Caco-2 (cell line): ENCODE measurements around the gene COL4A2. TPM values are rescaled to one million over a fixed set of nuclear protein-coding genes. Genes with fewer than 3 reads are reported as not detected.

Experiments
- BruUV-seq: library from RNA; stranded (reverse); fragments of 400-500 nt; replicated peaks from 2 replicates; lab custom pipeline; 2021; lab: Mats Ljungman, UMichigan
- CTCF ChIA-PET: fragments of 300-600 bp; sonication (Branson Sonifier 250); formaldehyde crosslinking; loops from one replicate; lab custom pipeline; 2022; ENCODE audit warnings: antibody characterized with exemption; lab: Charles Lee
- POLR2A ChIA-PET: fragments of 300-600 bp; sonication (Branson Sonifier 250); formaldehyde crosslinking; loops from one replicate; lab custom pipeline; 2022; ENCODE audit warnings: antibody characterized with exemption; lab: Charles Lee
- DNase-seq, 2 experiments: peaks; one replicate each; pipeline versions ENCODE4 v3.0.0 to v3.0.0-alpha.2; 2020 to 2022
- H3K27me3 ChIP-seq: replicated peaks from 2 replicates; pipeline ENCODE4 v1.6.0; 2011; ENCODE audit warnings: low read length; ENCODE audit not compliant: control insufficient read depth, insufficient read depth
- H3K36me3 ChIP-seq: 2 replicates; pipeline ENCODE4 v1.5.1; 2011; ENCODE audit warnings: low read length; ENCODE audit not compliant: control insufficient read depth, insufficient read depth
- H3K4me1 ChIP-seq: fragments of 250-450 bp; sonication (Bioruptor Pico); 2 replicates; pipeline ENCODE4 v1.5.1; 2020; ENCODE audit warnings: mild to moderate bottlenecking
- H3K4me3 ChIP-seq: 2 replicates; pipeline ENCODE4 v1.5.1; 2011; ENCODE audit warnings: low read depth, mild to moderate bottlenecking, control low read depth, low read length
- H3K9me3 ChIP-seq: fragments of 250-450 bp; sonication (Bioruptor Pico); 2 replicates; pipeline ENCODE4 v1.5.1; 2020; ENCODE audit warnings: mild to moderate bottlenecking, moderate library complexity
- H3K27ac Mint-ChIP-seq: one replicate; pipeline ENCODE4 v1.8.0; 2022; ENCODE audit warnings: mixed read lengths; ENCODE audit not compliant: unreplicated experiment
- H3K27me3 Mint-ChIP-seq: one replicate; pipeline ENCODE4 v1.8.0; 2022; ENCODE audit warnings: mixed read lengths; ENCODE audit not compliant: insufficient read depth, unreplicated experiment
- H3K36me3 Mint-ChIP-seq: one replicate; pipeline ENCODE4 v1.8.0; 2022; ENCODE audit warnings: mild to moderate bottlenecking, mixed read lengths; ENCODE audit not compliant: insufficient read depth, unreplicated experiment
- H3K4me1 Mint-ChIP-seq: one replicate; pipeline ENCODE4 v1.8.0; 2022; ENCODE audit warnings: low read depth, mixed read lengths; ENCODE audit not compliant: unreplicated experiment
- H3K4me3 Mint-ChIP-seq: one replicate; pipeline ENCODE4 v1.8.0; 2022; ENCODE audit warnings: mild to moderate bottlenecking, moderate library complexity, mixed read lengths; ENCODE audit not compliant: unreplicated experiment
- H3K9me3 Mint-ChIP-seq: one replicate; pipeline ENCODE4 v1.8.0; 2022; ENCODE audit warnings: mixed read lengths; ENCODE audit not compliant: unreplicated experiment
- CTCF ChIP-seq, 2 experiments: fragments of 200-600 bp in 1 of 2; IDR thresholded peaks; 1 replicate in 1 of 2; 2 replicates in 1 of 2; pipeline versions ENCODE4 v1.5.1 to v1.8.0; 2011 to 2022; ENCODE audit warnings: antibody characterized with exemption in 1 of 2, control low read depth in 1 of 2, inconsistent platforms in 1 of 2, low read depth in 1 of 2, low read length in 1 of 2, mild to moderate bottlenecking in 1 of 2, moderate library complexity in 1 of 2; ENCODE audit not compliant: insufficient read depth in 1 of 2, severe bottlenecking in 1 of 2, unreplicated experiment in 1 of 2
- intact Hi-C: fragments of 100-400 bp; cut with micrococcal nuclease; formaldehyde crosslinking; loops from one replicate; pipeline ENCODE4 v1.10.0; 2022; ENCODE audit not compliant: unreplicated experiment
- total RNA-seq: library from RNA; stranded (reverse); gene quantifications from 2 replicates; pipeline ENCODE4 v1.2.3, GENCODE V29; 2022

Gene COL4A2
- total RNA-seq, 1 experiment from 2014 or later: 19.2 TPM

GRCh38 chr13:110523180-110523579, 216.1 kb downstream of the COL4A2 start:
- no peaks in the 10 kb centered on the region for H3K9me3 Mint-ChIP-seq
- TF ChIP-seq CTCF (IDR thresholded peaks at IDR 0.05; ENCODE audit: insufficient read depth in 1 of 2, low read depth in 1 of 2, low read length in 1 of 2, severe bottlenecking in 1 of 2, unreplicated experiment in 1 of 2): no peak
- BruUV-seq: no TSS peak
- H3K4me1 Mint-ChIP-seq: peaks cover 37% of the 10 kb centered on the region
- no peak for DNase-seq
- no peak overlapping the region for H3K4me3 ChIP-seq
- no peak overlapping the region for H3K4me3 Mint-ChIP-seq
- intact Hi-C loops: no loop called here
- H3K4me1 ChIP-seq: peaks cover 32% of the 10 kb centered on the region
- H3K36me3 Mint-ChIP-seq: peaks cover 43% of the 10 kb centered on the region
- H3K27ac Mint-ChIP-seq: no peak overlapping the region
- H3K27me3 Mint-ChIP-seq: no peaks in the 10 kb centered on the region
- ChIA-PET POLR2A (no interaction called here), CTCF (no interaction called here)
- peaks cover 8% of the 10 kb centered on the region for H3K36me3 ChIP-seq
- no peaks in the 10 kb centered on the region for H3K27me3 ChIP-seq
- no peaks in the 10 kb centered on the region for H3K9me3 ChIP-seq

- no peak overlapping the region for H3K27ac Mint-ChIP-seq
These were observed 216.9 kb downstream of the COL4A2 start for GRCh38 chr13:110523838-110524540.

More at GRCh38 chr13:110523838-110524540, 216.9 kb downstream of the COL4A2 start:
- Histone ChIP-seq H3K4me1 (peaks cover 33% of the 10 kb centered on the region), H3K4me3 (no peak overlapping the region), H3K9me3 (no peaks in the 10 kb centered on the region), H3K27me3 (no peaks in the 10 kb centered on the region), H3K36me3 (peaks cover 7% of the 10 kb centered on the region)
- DNase-seq: no peak
- ChIA-PET CTCF (interaction anchor here (2.0 kb wide), 1 partner anchor 68 kb away, joined by 8 read pairs; no protein-coding TSS in a partner anchor), POLR2A (no interaction called here)
- no peak overlapping the region for H3K4me3 Mint-ChIP-seq
- peaks cover 45% of the 10 kb centered on the region for H3K4me1 Mint-ChIP-seq
- H3K36me3 Mint-ChIP-seq: peaks cover 44% of the 10 kb centered on the region
- no peak for TF ChIP-seq CTCF (IDR thresholded peaks at IDR 0.05; ENCODE audit: insufficient read depth in 1 of 2, low read depth in 1 of 2, low read length in 1 of 2, severe bottlenecking in 1 of 2, unreplicated experiment in 1 of 2)
- no TSS peak for BruUV-seq
- H3K9me3 Mint-ChIP-seq: no peaks in the 10 kb centered on the region
- H3K27me3 Mint-ChIP-seq: no peaks in the 10 kb centered on the region
- intact Hi-C loops: no loop called here
